Measurements from ENCODE around the gene SMC1B.

DNA sequence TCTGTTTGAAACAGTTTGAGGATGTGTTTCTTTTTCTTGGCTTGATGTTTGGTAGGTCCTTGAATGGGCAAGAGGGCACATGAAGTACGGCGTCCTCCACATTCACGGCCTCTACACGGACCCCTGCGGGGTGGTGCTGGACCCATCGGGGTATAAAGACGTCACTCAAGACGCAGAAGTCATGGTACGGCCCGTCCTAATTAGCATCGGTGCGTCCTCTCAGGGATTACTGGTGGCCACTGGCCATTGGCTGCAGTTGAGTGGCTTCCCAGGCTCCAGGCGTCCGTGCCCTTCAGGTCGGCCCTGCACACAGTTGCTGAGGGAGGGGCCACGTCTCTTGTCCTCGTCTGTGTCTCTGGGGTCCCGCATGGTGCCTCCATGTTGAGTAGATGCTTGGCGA, 82.9 kb downstream of the SMC1B start:
- TF ChIP-seq, protein P1, sequence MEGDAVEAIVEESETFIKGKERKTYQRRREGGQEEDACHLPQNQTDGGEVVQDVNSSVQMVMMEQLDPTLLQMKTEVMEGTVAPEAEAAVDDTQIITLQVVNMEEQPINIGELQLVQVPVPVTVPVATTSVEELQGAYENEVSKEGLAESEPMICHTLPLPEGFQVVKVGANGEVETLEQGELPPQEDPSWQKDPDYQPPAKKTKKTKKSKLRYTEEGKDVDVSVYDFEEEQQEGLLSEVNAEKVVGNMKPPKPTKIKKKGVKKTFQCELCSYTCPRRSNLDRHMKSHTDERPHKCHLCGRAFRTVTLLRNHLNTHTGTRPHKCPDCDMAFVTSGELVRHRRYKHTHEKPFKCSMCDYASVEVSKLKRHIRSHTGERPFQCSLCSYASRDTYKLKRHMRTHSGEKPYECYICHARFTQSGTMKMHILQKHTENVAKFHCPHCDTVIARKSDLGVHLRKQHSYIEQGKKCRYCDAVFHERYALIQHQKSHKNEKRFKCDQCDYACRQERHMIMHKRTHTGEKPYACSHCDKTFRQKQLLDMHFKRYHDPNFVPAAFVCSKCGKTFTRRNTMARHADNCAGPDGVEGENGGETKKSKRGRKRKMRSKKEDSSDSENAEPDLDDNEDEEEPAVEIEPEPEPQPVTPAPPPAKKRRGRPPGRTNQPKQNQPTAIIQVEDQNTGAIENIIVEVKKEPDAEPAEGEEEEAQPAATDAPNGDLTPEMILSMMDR (IDR thresholded peaks at IDR 0.05; ENCODE audit: insufficient read depth, low read length, poor library complexity, severe bottlenecking), result no peak
- no peak for TF ChIP-seq EZH2phosphoT487 (conservative IDR thresholded peaks at IDR 0.05; ENCODE audit: low read length)

Measured in SU-DHL-6 (cell line).